ENCODE data around the gene TNNT3. TPM values are rescaled to one million over a fixed set of nuclear protein-coding genes. Genes with fewer than 3 reads are reported as not detected.
A peak's percentile ranks its signal among the peaks of the same experiment; 100 is the strongest.

The TNNT3 gene
- total RNA-seq, 1 donor from 2014 or later, result 3.5 TPM

DNA sequence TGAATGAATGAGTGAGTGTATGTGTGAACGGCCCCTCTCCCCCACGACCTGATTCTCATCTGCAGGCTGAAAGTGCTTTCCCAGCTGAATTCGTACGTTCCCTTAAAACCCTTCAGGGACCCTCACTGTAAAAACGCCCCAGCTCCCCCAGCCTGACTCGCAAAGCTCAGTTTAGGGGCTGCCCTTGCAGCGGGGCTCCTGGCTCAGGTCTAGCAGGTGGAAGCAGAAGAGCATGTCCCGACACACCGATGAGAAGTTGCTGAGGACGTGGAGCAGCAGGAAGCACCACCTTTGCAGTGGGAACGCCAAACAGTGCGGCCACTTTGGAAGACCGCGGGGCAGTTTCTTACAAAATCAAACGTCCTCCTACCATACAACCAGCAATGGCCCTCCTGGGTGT, 24.1 kb downstream of the TNNT3 start:
- intact Hi-C loops (cut with micrococcal nuclease), result no loop called here
- Mint-ChIP-seq H3K36me3 (ENCODE audit: low read depth) (no peaks in the 10 kb centered on the region), H3K4me3 (no peak overlapping the region), H3K27me3 (peaks cover 3% of the 10 kb centered on the region), H3K4me1 (peaks cover 2% of the 10 kb centered on the region), H3K27ac (no peak overlapping the region), H3K9me3 (no peaks in the 10 kb centered on the region)
- DNase-seq, result peak; percentile 12
- TF ChIP-seq, protein P1, sequence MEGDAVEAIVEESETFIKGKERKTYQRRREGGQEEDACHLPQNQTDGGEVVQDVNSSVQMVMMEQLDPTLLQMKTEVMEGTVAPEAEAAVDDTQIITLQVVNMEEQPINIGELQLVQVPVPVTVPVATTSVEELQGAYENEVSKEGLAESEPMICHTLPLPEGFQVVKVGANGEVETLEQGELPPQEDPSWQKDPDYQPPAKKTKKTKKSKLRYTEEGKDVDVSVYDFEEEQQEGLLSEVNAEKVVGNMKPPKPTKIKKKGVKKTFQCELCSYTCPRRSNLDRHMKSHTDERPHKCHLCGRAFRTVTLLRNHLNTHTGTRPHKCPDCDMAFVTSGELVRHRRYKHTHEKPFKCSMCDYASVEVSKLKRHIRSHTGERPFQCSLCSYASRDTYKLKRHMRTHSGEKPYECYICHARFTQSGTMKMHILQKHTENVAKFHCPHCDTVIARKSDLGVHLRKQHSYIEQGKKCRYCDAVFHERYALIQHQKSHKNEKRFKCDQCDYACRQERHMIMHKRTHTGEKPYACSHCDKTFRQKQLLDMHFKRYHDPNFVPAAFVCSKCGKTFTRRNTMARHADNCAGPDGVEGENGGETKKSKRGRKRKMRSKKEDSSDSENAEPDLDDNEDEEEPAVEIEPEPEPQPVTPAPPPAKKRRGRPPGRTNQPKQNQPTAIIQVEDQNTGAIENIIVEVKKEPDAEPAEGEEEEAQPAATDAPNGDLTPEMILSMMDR (IDR thresholded peaks at IDR 0.05), result no peak
- ChIA-PET POLR2A (no interaction called here), CTCF (no interaction called here)
- ATAC-seq (ENCODE audit: low read depth), result no peak

GRCh38 chr11:1943977-1944376, 24.5 kb downstream of the TNNT3 start:
- no peak for ATAC-seq (ENCODE audit: low read depth)
- H3K27ac Mint-ChIP-seq, result no peak overlapping the region
- H3K27me3 Mint-ChIP-seq, result peaks cover 2% of the 10 kb centered on the region
- intact Hi-C loops (cut with micrococcal nuclease), result no loop called here
- POLR2A ChIA-PET, result no interaction called here
- peaks cover 2% of the 10 kb centered on the region for H3K4me1 Mint-ChIP-seq
- DNase-seq, result peak; percentile 12
- peak overlapping the region; percentile 24 for H3K4me3 Mint-ChIP-seq
- CTCF ChIA-PET, result no interaction called here
- TF ChIP-seq, protein P1 (IDR thresholded peaks at IDR 0.05), result no peak
- H3K9me3 Mint-ChIP-seq, result no peaks in the 10 kb centered on the region
- no peaks in the 10 kb centered on the region for H3K36me3 Mint-ChIP-seq (ENCODE audit: low read depth)

GRCh38 chr11:1946812-1947484, 27.4 kb downstream of the TNNT3 start, which contains the start of gene MRPL23:
Gene MRPL23 (plus strand): TSS chr11:1947332. CDS start chr11:1947363, 31 bp downstream.
- ChIA-PET CTCF (interaction anchor here (1.4 to 2.3 kb wide), 2 partner anchors 49 to 294 kb away, joined by 4 to 5 read pairs; no protein-coding TSS in a partner anchor), POLR2A (interaction anchor here (0.8 to 1.6 kb wide), 3 partner anchors 65 to 108 kb away, joined by 3 to 6 read pairs (median 5); partner anchors contain the start of gene TNNI2)
- Mint-ChIP-seq H3K27me3 (no peaks in the 10 kb centered on the region), H3K9me3 (no peaks in the 10 kb centered on the region), H3K4me1 (no peaks in the 10 kb centered on the region), H3K27ac (no peak within 1 kb of the TSS), H3K4me3 (no peak within 1 kb of the TSS), H3K36me3 (ENCODE audit: low read depth) (no peaks in the 10 kb centered on the region)
- TF ChIP-seq, protein P1 (IDR thresholded peaks at IDR 0.05), result no peak
- DNase-seq, result no peak
- peak; percentile 89 for ATAC-seq (ENCODE audit: low read depth)
- intact Hi-C loops (cut with micrococcal nuclease), result no loop called here

GRCh38 chr11:1947592-1948237, 28.2 kb downstream of the TNNT3 start:
- Mint-ChIP-seq H3K4me1 (no peaks in the 10 kb centered on the region), H3K36me3 (ENCODE audit: low read depth) (no peaks in the 10 kb centered on the region), H3K9me3 (no peaks in the 10 kb centered on the region), H3K27ac (no peak overlapping the region), H3K4me3 (no peak overlapping the region), H3K27me3 (no peaks in the 10 kb centered on the region)
- POLR2A ChIA-PET, result interaction anchor here (0.8 to 1.7 kb wide), 7 partner anchors 66 to 453 kb away, joined by 3 to 10 read pairs (median 5); partner anchors contain the start of genes TNNI2 and TSSC4
- CTCF ChIA-PET, result interaction anchor here (1.4 to 2.3 kb wide), 4 partner anchors 49 to 295 kb away, joined by 3 to 8 read pairs (median 4); no protein-coding TSS in a partner anchor
- intact Hi-C loops (cut with micrococcal nuclease), result no loop called here
- DNase-seq, result no peak
- peak; percentile 19 for ATAC-seq (ENCODE audit: low read depth)
- TF ChIP-seq, protein P1 (IDR thresholded peaks at IDR 0.05), result no peak

DNA sequence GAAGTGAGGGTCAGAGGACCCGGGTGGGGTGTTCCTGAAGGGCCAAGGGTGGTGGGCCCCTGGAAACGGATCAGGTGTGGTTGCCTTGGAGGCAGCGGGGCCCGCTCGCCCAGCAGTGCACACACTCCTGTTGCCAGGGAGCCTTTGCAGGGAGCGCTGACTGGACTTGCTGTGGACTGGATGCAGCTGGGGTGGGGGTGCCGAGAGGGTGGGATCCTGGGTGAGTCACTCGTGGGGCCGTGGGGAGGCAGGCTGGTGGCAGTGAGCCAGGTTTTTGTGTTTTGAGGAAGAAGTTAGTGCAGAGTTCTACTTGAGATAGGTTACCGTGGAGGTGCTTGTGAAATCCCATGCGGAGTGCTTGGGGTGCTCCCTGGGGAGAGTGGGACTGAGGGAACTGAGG, 28.9 kb downstream of the TNNT3 start:
- H3K27me3 Mint-ChIP-seq, result no peaks in the 10 kb centered on the region
- ChIA-PET POLR2A (interaction anchor here (1.0 to 1.7 kb wide), 3 partner anchors 98 to 452 kb away, joined by 5 to 10 read pairs (median 9); partner anchors contain the start of gene TSSC4), CTCF (interaction anchor here (0.8 to 2.3 kb wide), 5 partner anchors 54 to 295 kb away, joined by 3 to 8 read pairs (median 4); no protein-coding TSS in a partner anchor)
- no peaks in the 10 kb centered on the region for H3K4me1 Mint-ChIP-seq
- no peak for DNase-seq
- H3K27ac Mint-ChIP-seq, result no peak overlapping the region
- no peak for ATAC-seq (ENCODE audit: low read depth)
- no peaks in the 10 kb centered on the region for H3K36me3 Mint-ChIP-seq (ENCODE audit: low read depth)
- no peaks in the 10 kb centered on the region for H3K9me3 Mint-ChIP-seq
- TF ChIP-seq, protein P1 (IDR thresholded peaks at IDR 0.05), result no peak
- intact Hi-C loops (cut with micrococcal nuclease), result no loop called here
- H3K4me3 Mint-ChIP-seq, result no peak overlapping the region

Measured in activated B cell treated with CpG ODN at 0.5 μM for 24 hours (primary cell).